Dendritic cell treated with granulocyte-macrophage colony-stimulating factor and Interleukin-4, amounts not matched to agents 40 ng/mL and 50 ng/mL, for 4 days (primary cell): Measurements from ENCODE around the gene LGMN.

Experiments
- H3K27ac Mint-ChIP-seq: one replicate; pipeline ENCODE4 v1.8.0; 2022; ENCODE audit warnings: mild to moderate bottlenecking, mixed read lengths
- H3K27me3 Mint-ChIP-seq: one replicate; pipeline ENCODE4 v1.8.0; 2022; ENCODE audit warnings: mild to moderate bottlenecking, mixed read lengths
- H3K36me3 Mint-ChIP-seq: one replicate; pipeline ENCODE4 v1.8.0; 2022; ENCODE audit warnings: low read depth, mixed read lengths
- H3K4me1 Mint-ChIP-seq: one replicate; pipeline ENCODE4 v1.8.0; 2022; ENCODE audit warnings: low read depth, mixed read lengths
- H3K4me3 Mint-ChIP-seq: one replicate; pipeline ENCODE4 v1.8.0; 2022; ENCODE audit warnings: mild to moderate bottlenecking, moderate library complexity, mixed read lengths
- H3K9me3 Mint-ChIP-seq: one replicate; pipeline ENCODE4 v1.8.0; 2022; ENCODE audit warnings: mixed read lengths
- intact Hi-C: fragments of 100-400 bp; cut with micrococcal nuclease; formaldehyde crosslinking; loops from one replicate; pipeline ENCODE4 v1.15.0; 2022

LGMN gene

DNA sequence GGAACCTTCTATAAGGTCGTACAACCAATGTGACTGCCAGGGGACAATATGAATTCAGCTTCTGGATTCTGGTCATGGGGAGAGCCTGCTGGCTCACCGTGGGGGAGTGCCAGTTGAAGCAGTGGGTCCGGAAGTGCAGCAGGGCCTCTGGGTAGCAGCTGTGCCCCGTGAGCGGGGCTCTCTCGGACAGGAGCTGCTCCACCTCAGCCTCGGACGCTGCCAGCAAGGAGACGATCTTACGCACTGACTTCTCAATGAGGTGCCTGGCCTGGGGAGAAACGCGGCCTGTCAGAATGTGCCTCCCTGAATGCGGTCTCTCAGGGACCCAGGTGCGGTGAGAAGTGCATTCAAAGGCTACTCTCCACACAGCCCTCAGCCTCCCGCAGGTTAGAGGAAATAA lies 42.0 kb downstream of the LGMN start:
- Mint-ChIP-seq H3K27me3 (no peaks in the 10 kb centered on the region), H3K36me3 (peaks cover 87% of the 10 kb centered on the region), H3K4me1 (peaks cover 67% of the 10 kb centered on the region), H3K27ac (peak overlapping the region; percentile 91), H3K4me3 (no peak overlapping the region), H3K9me3 (no peaks in the 10 kb centered on the region)
- intact Hi-C loops, result no loop called here

GRCh38 chr14:92704821-92705220 lies 43.6 kb downstream of the LGMN start:
- Mint-ChIP-seq H3K9me3 (no peaks in the 10 kb centered on the region), H3K4me1 (peaks cover 78% of the 10 kb centered on the region), H3K27ac (peak overlapping the region; percentile 91), H3K27me3 (no peaks in the 10 kb centered on the region), H3K36me3 (peaks cover 71% of the 10 kb centered on the region), H3K4me3 (peak overlapping the region; percentile 56)
- intact Hi-C loops, result loop anchor here (5.0 kb wide), 1 partner anchor 87 kb away; the partner anchor contains the start of gene GOLGA5

DNA sequence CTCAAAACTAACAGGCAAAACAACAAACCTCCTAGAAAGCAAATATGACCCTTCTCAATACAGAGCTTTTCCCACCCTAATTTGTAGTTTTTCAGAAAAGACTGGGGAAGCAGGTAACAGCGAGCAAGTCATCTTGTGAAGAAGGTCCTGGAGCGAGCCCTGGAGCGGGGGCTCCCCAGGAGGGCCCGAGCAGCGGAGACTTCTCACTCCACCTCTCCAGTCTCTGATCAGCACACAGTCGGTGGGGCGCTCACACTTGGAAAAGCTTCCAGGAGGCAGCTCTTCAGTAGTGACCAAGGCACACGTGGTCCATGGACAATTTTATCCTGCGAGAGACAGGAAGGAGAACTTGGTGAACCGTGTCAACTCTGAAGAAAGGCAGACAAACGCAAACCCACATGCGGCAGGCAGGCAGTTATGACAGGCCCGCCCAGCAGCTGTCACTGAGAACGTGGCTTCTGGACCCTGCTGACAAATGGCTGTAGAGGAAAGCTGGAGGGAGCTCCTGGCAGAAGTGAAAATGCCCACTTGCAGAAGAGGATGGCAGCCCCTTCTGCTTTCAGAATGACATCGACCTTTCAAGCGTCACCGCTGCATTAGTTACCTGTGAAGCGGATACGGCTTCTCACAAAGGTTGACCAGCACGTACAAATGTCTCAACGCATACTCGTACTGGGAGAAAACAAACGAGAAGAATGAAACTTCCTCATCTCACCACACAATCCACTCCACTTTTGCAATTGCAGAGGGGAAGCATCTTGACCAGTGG lies 44.2 kb downstream of the LGMN start:
- H3K27me3 Mint-ChIP-seq, result no peaks in the 10 kb centered on the region
- H3K4me1 Mint-ChIP-seq, result peaks cover 73% of the 10 kb centered on the region
- peak overlapping the region; percentile 56 for H3K4me3 Mint-ChIP-seq
- H3K27ac Mint-ChIP-seq, result peak overlapping the region; percentile 91
- H3K36me3 Mint-ChIP-seq, result peaks cover 65% of the 10 kb centered on the region
- intact Hi-C loops, result loop anchor here (5.0 kb wide), 1 partner anchor 88 kb away; the partner anchor contains the start of gene GOLGA5
- H3K9me3 Mint-ChIP-seq, result no peaks in the 10 kb centered on the region

DNA sequence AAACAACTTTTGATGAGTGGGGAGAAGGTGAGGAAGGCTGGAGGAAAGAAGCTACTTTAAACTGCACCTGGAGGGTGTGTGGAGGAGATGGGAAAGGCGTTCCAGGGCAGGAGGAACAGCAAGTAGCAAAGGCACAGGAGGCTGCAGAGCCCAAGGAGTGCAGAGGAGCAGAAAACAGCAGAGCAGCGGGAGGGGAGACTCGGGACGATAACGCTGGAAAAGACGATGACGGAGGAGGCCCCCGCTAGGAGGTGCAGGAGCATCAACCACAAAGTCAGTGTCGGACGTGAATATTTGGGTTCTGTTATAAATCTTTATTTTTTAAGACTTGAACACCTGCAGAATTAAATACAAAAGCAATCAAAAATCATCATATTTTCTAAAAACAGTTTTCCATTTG lies 44.9 kb downstream of the LGMN start:
- H3K27me3 Mint-ChIP-seq, result no peaks in the 10 kb centered on the region
- H3K9me3 Mint-ChIP-seq, result no peaks in the 10 kb centered on the region
- H3K27ac Mint-ChIP-seq, result peak overlapping the region; percentile 91
- peak overlapping the region; percentile 58 for H3K4me3 Mint-ChIP-seq
- H3K36me3 Mint-ChIP-seq, result peaks cover 58% of the 10 kb centered on the region
- intact Hi-C loops, result loop anchor here (5.0 kb wide), 1 partner anchor 89 kb away; the partner anchor contains the start of gene GOLGA5
- peaks cover 74% of the 10 kb centered on the region for H3K4me1 Mint-ChIP-seq

GRCh38 chr14:92702441-92702918 lies 45.9 kb downstream of the LGMN start:
- H3K4me3 Mint-ChIP-seq, result no peak overlapping the region
- intact Hi-C loops, result loop anchor here (5.0 kb wide), 1 partner anchor 90 kb away; the partner anchor contains the start of gene GOLGA5
- no peaks in the 10 kb centered on the region for H3K27me3 Mint-ChIP-seq
- H3K4me1 Mint-ChIP-seq, result peaks cover 84% of the 10 kb centered on the region
- peaks cover 48% of the 10 kb centered on the region for H3K36me3 Mint-ChIP-seq
- H3K9me3 Mint-ChIP-seq, result no peaks in the 10 kb centered on the region
- H3K27ac Mint-ChIP-seq, result peak overlapping the region; percentile 91

- Mint-ChIP-seq H3K27me3 (no peaks in the 10 kb centered on the region), H3K36me3 (peaks cover 41% of the 10 kb centered on the region), H3K9me3 (no peaks in the 10 kb centered on the region), H3K4me1 (peaks cover 85% of the 10 kb centered on the region), H3K4me3 (no peak overlapping the region), H3K27ac (peak overlapping the region; percentile 91)
- intact Hi-C loops, result loop anchor here (5.0 kb wide), 1 partner anchor 90 kb away; the partner anchor contains the start of gene GOLGA5
These were observed 46.6 kb downstream of the LGMN start for GRCh38 chr14:92701826-92702225.

- Mint-ChIP-seq H3K4me1 (peaks cover 84% of the 10 kb centered on the region), H3K9me3 (no peaks in the 10 kb centered on the region), H3K36me3 (peaks cover 30% of the 10 kb centered on the region), H3K27ac (no peak overlapping the region), H3K4me3 (no peak overlapping the region), H3K27me3 (peaks cover 1% of the 10 kb centered on the region)
- intact Hi-C loops, result no loop called here
These were observed 50.0 kb downstream of the LGMN start for GRCh38 chr14:92698393-92698792.

- Mint-ChIP-seq H3K4me1 (peaks cover 84% of the 10 kb centered on the region), H3K27me3 (peaks cover 1% of the 10 kb centered on the region), H3K27ac (peak overlapping the region; percentile 83), H3K36me3 (peaks cover 35% of the 10 kb centered on the region), H3K9me3 (no peaks in the 10 kb centered on the region), H3K4me3 (peak overlapping the region; percentile 33)
- intact Hi-C loops, result no loop called here
These were observed 52.1 kb downstream of the LGMN start for GRCh38 chr14:92696366-92696765.

- Mint-ChIP-seq H3K36me3 (peaks cover 43% of the 10 kb centered on the region), H3K9me3 (no peaks in the 10 kb centered on the region), H3K4me1 (peaks cover 84% of the 10 kb centered on the region), H3K4me3 (no peak overlapping the region), H3K27me3 (peaks cover 1% of the 10 kb centered on the region), H3K27ac (peak overlapping the region; percentile 83)
- intact Hi-C loops, result no loop called here
These were observed 52.9 kb downstream of the LGMN start for GRCh38 chr14:92695562-92695961.

GRCh38 chr14:92694807-92695206 lies 53.6 kb downstream of the LGMN start:
- Mint-ChIP-seq H3K27me3 (peaks cover 1% of the 10 kb centered on the region), H3K36me3 (peaks cover 51% of the 10 kb centered on the region), H3K4me1 (peaks cover 87% of the 10 kb centered on the region), H3K27ac (peak overlapping the region; percentile 83), H3K9me3 (no peaks in the 10 kb centered on the region), H3K4me3 (no peak overlapping the region)
- intact Hi-C loops, result no loop called here

DNA sequence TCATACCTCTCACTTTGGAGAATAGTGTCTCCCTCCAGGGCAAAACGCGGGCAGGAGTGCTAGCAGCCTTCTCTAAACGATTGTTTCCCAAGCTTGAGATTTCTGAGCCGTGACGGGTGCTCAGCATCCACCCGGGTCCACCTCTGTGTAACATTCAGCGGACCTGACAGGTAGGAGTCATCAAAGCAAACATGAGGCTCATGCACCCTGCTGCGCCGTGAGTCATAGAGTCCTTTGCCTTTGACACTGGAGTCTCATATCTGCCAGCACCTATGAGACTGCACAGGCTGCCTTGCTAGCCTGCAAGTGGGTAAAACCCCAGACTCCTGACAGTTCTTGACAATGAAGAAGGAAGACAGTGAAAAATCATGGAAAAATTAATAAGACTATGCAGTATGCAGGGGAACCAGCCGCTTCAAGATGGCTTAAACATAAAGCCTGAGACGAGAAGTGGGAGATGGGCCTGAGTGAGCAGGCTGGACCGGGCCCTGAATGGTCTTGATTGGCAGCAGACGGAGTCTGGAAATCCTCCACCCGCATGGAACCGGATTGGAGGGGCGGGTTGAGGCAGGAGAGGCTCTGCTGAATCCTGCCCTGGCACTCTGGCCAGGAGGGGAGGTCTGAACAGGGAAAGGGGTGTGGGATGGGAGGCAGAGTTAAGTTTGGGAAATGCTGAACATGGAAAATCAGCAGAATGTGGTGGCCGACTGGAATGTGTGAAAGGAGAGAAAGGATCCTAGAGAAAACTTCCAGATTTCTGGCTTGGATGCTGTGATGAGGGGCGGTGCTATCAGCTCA lies 54.2 kb downstream of the LGMN start:
- H3K36me3 Mint-ChIP-seq, result peaks cover 57% of the 10 kb centered on the region
- H3K9me3 Mint-ChIP-seq, result no peaks in the 10 kb centered on the region
- H3K4me3 Mint-ChIP-seq, result no peak overlapping the region
- H3K4me1 Mint-ChIP-seq, result peaks cover 87% of the 10 kb centered on the region
- intact Hi-C loops, result no loop called here
- H3K27ac Mint-ChIP-seq, result peak overlapping the region; percentile 83
- H3K27me3 Mint-ChIP-seq, result peaks cover 1% of the 10 kb centered on the region

- H3K9me3 Mint-ChIP-seq, result no peaks in the 10 kb centered on the region
- H3K36me3 Mint-ChIP-seq, result peaks cover 71% of the 10 kb centered on the region
- intact Hi-C loops, result no loop called here
- peaks cover 1% of the 10 kb centered on the region for H3K27me3 Mint-ChIP-seq
- H3K4me3 Mint-ChIP-seq, result peak overlapping the region; percentile 18
- peak overlapping the region; percentile 85 for H3K27ac Mint-ChIP-seq
- peaks cover 79% of the 10 kb centered on the region for H3K4me1 Mint-ChIP-seq
These were observed 55.6 kb downstream of the LGMN start for GRCh38 chr14:92692822-92693226.

DNA sequence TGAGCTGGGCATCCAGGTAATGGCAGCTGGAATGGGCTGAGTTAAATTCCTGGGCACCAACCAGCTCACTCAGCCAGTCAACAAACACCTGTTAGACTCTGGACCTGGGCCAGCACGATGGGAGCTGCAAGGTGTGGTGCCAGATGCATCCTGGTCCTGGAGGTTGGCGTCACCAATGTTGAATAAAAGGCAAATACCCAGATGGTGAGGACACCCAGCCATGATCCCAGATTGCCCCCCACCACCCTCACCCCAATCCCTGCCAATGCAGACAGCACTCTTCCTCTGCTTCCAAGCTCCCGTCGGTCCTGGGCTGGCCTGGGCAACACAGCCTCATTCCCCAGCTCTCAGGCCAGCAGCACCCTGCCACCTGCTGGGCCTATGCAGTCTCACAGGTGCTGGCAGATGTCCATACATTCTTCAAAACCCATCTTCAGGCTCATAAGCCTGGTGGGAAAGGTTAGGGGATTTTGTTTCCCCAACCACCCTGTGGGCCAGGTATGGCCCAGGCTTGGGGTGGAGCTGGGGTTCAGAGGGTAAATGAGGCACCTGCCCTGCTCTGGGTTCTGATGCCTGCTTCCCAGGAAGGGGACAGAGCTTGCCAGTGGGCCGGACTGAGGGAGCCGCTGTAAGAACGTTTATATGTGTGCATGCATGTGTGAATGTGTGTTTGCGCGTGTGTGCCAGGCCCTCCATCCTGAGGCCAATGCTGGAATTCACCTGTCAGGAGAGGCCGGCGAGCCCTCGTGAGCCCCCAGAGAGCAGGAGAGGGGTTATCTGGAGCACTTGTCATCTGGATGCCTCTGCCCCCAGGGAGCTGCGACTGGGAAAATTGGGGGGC lies 58.0 kb downstream of the LGMN start:
- no peaks in the 10 kb centered on the region for H3K27me3 Mint-ChIP-seq
- intact Hi-C loops, result no loop called here
- H3K4me1 Mint-ChIP-seq, result peaks cover 65% of the 10 kb centered on the region
- peak overlapping the region; percentile 85 for H3K27ac Mint-ChIP-seq
- H3K9me3 Mint-ChIP-seq, result no peaks in the 10 kb centered on the region
- H3K4me3 Mint-ChIP-seq, result no peak overlapping the region
- H3K36me3 Mint-ChIP-seq, result peaks cover 79% of the 10 kb centered on the region
